ENCODE results near the gene BLMH.

BLMH gene

GRCh38 chr17:30222721-30223175, 69.0 kb downstream of the BLMH start:
- H3K4me3 ChIP-seq (ENCODE audit: low read depth, low read length) = no peak overlapping the region
- no peak for TF ChIP-seq MYC (IDR thresholded peaks at IDR 0.05; ENCODE audit: low read depth, low read length)
- TF ChIP-seq, protein P1, sequence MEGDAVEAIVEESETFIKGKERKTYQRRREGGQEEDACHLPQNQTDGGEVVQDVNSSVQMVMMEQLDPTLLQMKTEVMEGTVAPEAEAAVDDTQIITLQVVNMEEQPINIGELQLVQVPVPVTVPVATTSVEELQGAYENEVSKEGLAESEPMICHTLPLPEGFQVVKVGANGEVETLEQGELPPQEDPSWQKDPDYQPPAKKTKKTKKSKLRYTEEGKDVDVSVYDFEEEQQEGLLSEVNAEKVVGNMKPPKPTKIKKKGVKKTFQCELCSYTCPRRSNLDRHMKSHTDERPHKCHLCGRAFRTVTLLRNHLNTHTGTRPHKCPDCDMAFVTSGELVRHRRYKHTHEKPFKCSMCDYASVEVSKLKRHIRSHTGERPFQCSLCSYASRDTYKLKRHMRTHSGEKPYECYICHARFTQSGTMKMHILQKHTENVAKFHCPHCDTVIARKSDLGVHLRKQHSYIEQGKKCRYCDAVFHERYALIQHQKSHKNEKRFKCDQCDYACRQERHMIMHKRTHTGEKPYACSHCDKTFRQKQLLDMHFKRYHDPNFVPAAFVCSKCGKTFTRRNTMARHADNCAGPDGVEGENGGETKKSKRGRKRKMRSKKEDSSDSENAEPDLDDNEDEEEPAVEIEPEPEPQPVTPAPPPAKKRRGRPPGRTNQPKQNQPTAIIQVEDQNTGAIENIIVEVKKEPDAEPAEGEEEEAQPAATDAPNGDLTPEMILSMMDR (IDR thresholded peaks at IDR 0.05; ENCODE audit: low read depth, low read length) = no peak
- TF ChIP-seq POLR2A (IDR thresholded peaks at IDR 0.05; ENCODE audit: extremely low read depth, insufficient read length) = no peak
- TF ChIP-seq MAX (IDR thresholded peaks at IDR 0.05; ENCODE audit: low read depth, low read length) = no peak
- DNase-seq (ENCODE audit: low read depth) = no peak

DNA sequence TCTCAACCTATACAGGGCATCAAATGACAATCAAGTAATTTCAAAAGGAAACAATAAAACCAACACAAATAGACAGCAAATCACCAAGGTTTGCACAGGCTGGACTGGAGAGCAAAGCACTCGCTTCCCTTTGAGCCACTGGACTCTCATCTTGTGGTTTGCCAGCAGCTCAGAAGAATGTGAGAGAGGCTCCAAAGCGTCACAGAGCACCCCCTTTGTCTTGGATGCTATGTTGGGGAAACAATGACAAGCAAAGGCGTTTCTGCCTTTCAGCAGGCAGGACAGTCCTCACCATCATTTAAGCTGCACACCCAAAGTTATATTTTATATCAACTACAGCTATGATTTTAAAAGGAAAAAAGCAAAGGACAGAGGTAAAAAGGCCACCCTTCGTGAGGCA, 69.5 kb downstream of the BLMH start:
- no peak overlapping the region for H3K4me3 ChIP-seq (ENCODE audit: low read depth, low read length)
- no peak for DNase-seq (ENCODE audit: low read depth)
- TF ChIP-seq POLR2A (IDR thresholded peaks at IDR 0.05; ENCODE audit: extremely low read depth, insufficient read length) (no peak), MAX (IDR thresholded peaks at IDR 0.05; ENCODE audit: low read depth, low read length) (no peak)

GRCh38 chr17:30221346-30221745, 70.4 kb downstream of the BLMH start:
- H3K4me3 ChIP-seq (ENCODE audit: low read depth, low read length) = no peak overlapping the region
- DNase-seq (ENCODE audit: low read depth) = no peak
- no peak for TF ChIP-seq MYC (IDR thresholded peaks at IDR 0.05; ENCODE audit: low read depth, low read length)
- TF ChIP-seq, protein P1 (IDR thresholded peaks at IDR 0.05; ENCODE audit: low read depth, low read length) = no peak
- no peak for TF ChIP-seq POLR2A (IDR thresholded peaks at IDR 0.05; ENCODE audit: extremely low read depth, insufficient read length)
- TF ChIP-seq MAX (IDR thresholded peaks at IDR 0.05; ENCODE audit: low read depth, low read length) = no peak

DNA sequence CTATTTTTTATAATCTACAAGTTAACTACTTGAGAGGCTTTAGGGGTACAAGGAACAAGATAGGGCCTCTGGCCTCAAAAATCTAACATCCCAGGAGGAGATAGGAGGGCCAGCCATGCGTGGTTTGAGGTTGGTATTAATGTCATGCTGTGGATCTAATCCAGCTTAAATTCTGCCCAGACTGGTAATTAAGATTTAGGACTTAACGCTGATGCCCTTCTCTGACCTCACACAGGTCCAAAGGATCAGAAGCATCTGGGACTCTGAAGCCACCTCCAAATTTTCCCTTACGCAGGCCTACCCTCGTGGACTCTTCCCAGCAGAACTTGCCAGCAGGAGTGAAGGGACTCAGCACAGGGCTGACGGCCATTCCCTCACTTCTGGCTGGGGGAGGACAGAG, 71.3 kb downstream of the BLMH start:
- no peak for TF ChIP-seq MYC (IDR thresholded peaks at IDR 0.05; ENCODE audit: low read depth, low read length)
- no peak for TF ChIP-seq POLR2A (IDR thresholded peaks at IDR 0.05; ENCODE audit: extremely low read depth, insufficient read length)
- no peak for TF ChIP-seq MAX (IDR thresholded peaks at IDR 0.05; ENCODE audit: low read depth, low read length)
- TF ChIP-seq, protein P1 (IDR thresholded peaks at IDR 0.05; ENCODE audit: low read depth, low read length) = no peak
- no peak for DNase-seq (ENCODE audit: low read depth)
- H3K4me3 ChIP-seq (ENCODE audit: low read depth, low read length) = no peak overlapping the region

DNA sequence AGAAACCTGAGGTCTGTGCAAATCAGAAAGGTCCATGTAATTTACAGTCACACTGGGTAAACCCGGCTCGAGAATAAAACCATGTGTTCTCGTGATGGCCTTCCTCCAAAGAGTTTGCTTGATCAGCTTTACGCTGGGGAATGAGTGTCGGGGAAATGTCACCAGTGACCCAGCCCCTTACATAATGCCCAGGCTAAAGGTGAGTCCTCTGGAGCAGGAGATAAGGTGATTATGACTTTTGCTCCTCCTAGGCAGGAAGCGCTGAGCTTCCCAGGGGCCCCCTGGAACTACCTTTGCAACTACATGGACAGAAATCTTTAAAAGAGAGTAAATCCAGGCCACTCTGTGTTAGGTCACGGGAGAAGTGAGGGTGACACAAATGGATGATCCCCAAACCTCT, 71.9 kb downstream of the BLMH start:
- TF ChIP-seq, protein P1 (IDR thresholded peaks at IDR 0.05; ENCODE audit: low read depth, low read length) = no peak
- no peak for TF ChIP-seq POLR2A (IDR thresholded peaks at IDR 0.05; ENCODE audit: extremely low read depth, insufficient read length)
- no peak for TF ChIP-seq MYC (IDR thresholded peaks at IDR 0.05; ENCODE audit: low read depth, low read length)
- TF ChIP-seq MAX (IDR thresholded peaks at IDR 0.05; ENCODE audit: low read depth, low read length) = no peak
- no peak overlapping the region for H3K4me3 ChIP-seq (ENCODE audit: low read depth, low read length)
- DNase-seq (ENCODE audit: low read depth) = no peak

GRCh38 chr17:30219315-30219714, 72.4 kb downstream of the BLMH start:
- H3K4me3 ChIP-seq (ENCODE audit: low read depth, low read length) = no peak overlapping the region
- DNase-seq (ENCODE audit: low read depth) = no peak
- TF ChIP-seq MYC (IDR thresholded peaks at IDR 0.05; ENCODE audit: low read depth, low read length) (no peak), MAX (IDR thresholded peaks at IDR 0.05; ENCODE audit: low read depth, low read length) (no peak)
- TF ChIP-seq, protein P1 (IDR thresholded peaks at IDR 0.05; ENCODE audit: low read depth, low read length) = no peak
